Measurements from ENCODE around the gene PROC. TPM values are rescaled to one million over a fixed set of nuclear protein-coding genes. Genes with fewer than 3 reads are reported as not detected.

Gene PROC
- polyA plus RNA-seq (ENCODE audit: insufficient read length in 3 of 3): 1 to 10 TPM; 1.8 to 5.4 (median 3.2) TPM

- no peak for DNase-seq (ENCODE audit: low read depth in 3 of 3, low spot score in 2 of 3)
Measured at GRCh38 chr2:127418300-127419111, at the start of gene PROC. TSS of gene PROC (plus strand) at chr2:127418427. CDS start at chr2:127419943, 1,516 bp downstream.

GRCh38 chr2:127370010-127370409, 48.2 kb upstream of the PROC start:
- no peak for DNase-seq (ENCODE audit: low read depth in 3 of 3, low spot score in 2 of 3)

- no peak for DNase-seq (ENCODE audit: low read depth in 3 of 3, low spot score in 2 of 3)
Measured at GRCh38 chr2:127371037-127371436, 47.2 kb upstream of the PROC start.

GRCh38 chr2:127373362-127374083, 44.7 kb upstream of the PROC start:
- no peak for DNase-seq (ENCODE audit: low read depth in 3 of 3, low spot score in 2 of 3)

GRCh38 chr2:127376257-127376656, 42.0 kb upstream of the PROC start:
- DNase-seq (ENCODE audit: low read depth in 3 of 3, low spot score in 2 of 3): no peak

- DNase-seq (ENCODE audit: low read depth in 3 of 3, low spot score in 2 of 3): no peak
Measured at GRCh38 chr2:127377262-127377661, 41.0 kb upstream of the PROC start.

- DNase-seq (ENCODE audit: low read depth in 3 of 3, low spot score in 2 of 3): no peak
Measured at GRCh38 chr2:127378720-127379119, 39.5 kb upstream of the PROC start.

- no peak for DNase-seq (ENCODE audit: low read depth in 3 of 3, low spot score in 2 of 3)
Measured at GRCh38 chr2:127379712-127380355, 38.4 kb upstream of the PROC start.

- no peak for DNase-seq (ENCODE audit: low read depth in 3 of 3, low spot score in 2 of 3)
Measured at GRCh38 chr2:127381762-127382161, 36.5 kb upstream of the PROC start.

GRCh38 chr2:127382831-127383230, 35.4 kb upstream of the PROC start:
- DNase-seq (ENCODE audit: low read depth in 3 of 3, low spot score in 2 of 3): no peak

- no peak for DNase-seq (ENCODE audit: low read depth in 3 of 3, low spot score in 2 of 3)
Measured at GRCh38 chr2:127384529-127384928, 33.7 kb upstream of the PROC start.

GRCh38 chr2:127386246-127386645, 32.0 kb upstream of the PROC start:
- no peak for DNase-seq (ENCODE audit: low read depth in 3 of 3, low spot score in 2 of 3)

- DNase-seq (ENCODE audit: low read depth in 3 of 3, low spot score in 2 of 3): peak in 2 of 3 donors; percentile 67 to 68
Measured at GRCh38 chr2:127386764-127387654, 31.2 kb upstream of the PROC start.

- peak in 2 of 3 donors; percentile 83 for DNase-seq (ENCODE audit: low read depth in 3 of 3, low spot score in 2 of 3)
Measured at GRCh38 chr2:127387655-127388422, 30.4 kb upstream of the PROC start, which contains the start of gene MAP3K2. TSS of gene MAP3K2 (minus strand) at chr2:127387975. CDS start at chr2:127343129, 44,846 bp downstream.

GRCh38 chr2:127388423-127389164, 29.6 kb upstream of the PROC start:
- no peak for DNase-seq (ENCODE audit: low read depth in 3 of 3, low spot score in 2 of 3)

GRCh38 chr2:127389778-127390435, 28.3 kb upstream of the PROC start:
- no peak for DNase-seq (ENCODE audit: low read depth in 3 of 3, low spot score in 2 of 3)

- DNase-seq (ENCODE audit: low read depth in 3 of 3, low spot score in 2 of 3): no peak
Measured at GRCh38 chr2:127392133-127392827, 25.9 kb upstream of the PROC start.

All from right renal cortex interstitium (tissue), 3 donors.